Subcutaneous abdominal adipose tissue (tissue), 5 donors: Measurements from ENCODE around the gene HEATR5A.
"Not testable (repeated sequence)": the region's sequence is repeated elsewhere in the genome, so short reads cannot be mapped to it uniquely, and the experiment has no call there.

Experiments
- H3K27ac ChIP-seq: one replicate; pipeline ENCODE4 v1.7.0; 2013; ENCODE audit warnings: low read depth, mild to moderate bottlenecking, inconsistent platforms, low read length, moderate library complexity
- H3K27me3 ChIP-seq, 5 donors: one replicate each; pipeline ENCODE4 v1.7.0; 2013; ENCODE audit warnings: low read length in 5 of 5, inconsistent platforms in 1 of 5; ENCODE audit not compliant: control insufficient read depth in 5 of 5, insufficient read depth in 4 of 5
- H3K36me3 ChIP-seq, 5 donors: one replicate each; pipeline ENCODE4 v1.7.0; 2013; ENCODE audit warnings: low read length in 5 of 5; ENCODE audit not compliant: control insufficient read depth in 5 of 5, insufficient read depth in 5 of 5
- H3K4me1 ChIP-seq, 5 donors: one replicate each; pipeline ENCODE4 v1.7.0; 2013; ENCODE audit warnings: low read length in 5 of 5, mild to moderate bottlenecking in 3 of 5, moderate library complexity in 1 of 5; ENCODE audit not compliant: control insufficient read depth in 5 of 5, insufficient read depth in 5 of 5
- H3K4me3 ChIP-seq, 5 donors: one replicate each; pipeline ENCODE4 v1.7.0; 2013; ENCODE audit warnings: low read length in 5 of 5, low read depth in 1 of 5
- H3K9ac ChIP-seq, 5 donors: one replicate each; pipeline ENCODE4 v1.7.0; 2013; ENCODE audit warnings: low read length in 5 of 5, mild to moderate bottlenecking in 4 of 5, moderate library complexity in 3 of 5
- H3K9me3 ChIP-seq, 5 donors: one replicate each; pipeline ENCODE4 v1.7.0; 2013; ENCODE audit warnings: low read length in 5 of 5; ENCODE audit not compliant: control insufficient read depth in 5 of 5
- donor health status: healthy.
- donor health status: healthy.
- donor health status: healthy.
- donor health status: healthy.
- donor health status: healthy.

Gene HEATR5A

GRCh38 chr14:31312934-31313333, 107.4 kb downstream of the HEATR5A start:
- no peaks in the 10 kb centered on the region for H3K9me3 ChIP-seq
- H3K27ac ChIP-seq: no peak overlapping the region
- no peak overlapping the region for H3K9ac ChIP-seq
- peaks cover 26 to 72% (median 46%) of the 10 kb centered on the region in 5 donors for H3K36me3 ChIP-seq
- H3K27me3 ChIP-seq: no peaks in the 10 kb centered on the region
- no peak overlapping the region for H3K4me3 ChIP-seq
- no peaks in the 10 kb centered on the region for H3K4me1 ChIP-seq

- not testable (repeated sequence) for H3K27ac ChIP-seq, H3K4me1 ChIP-seq, H3K4me3 ChIP-seq, H3K9ac ChIP-seq, H3K9me3 ChIP-seq, H3K27me3 ChIP-seq
- H3K36me3 ChIP-seq: peaks cover 26 to 71% (median 46%) of the 10 kb centered on the region in 5 donors
These were observed 108.0 kb downstream of the HEATR5A start for GRCh38 chr14:31312370-31312769.

- no peaks in the 10 kb centered on the region for H3K27me3 ChIP-seq
- no peak overlapping the region for H3K9ac ChIP-seq
- no peaks in the 10 kb centered on the region for H3K4me1 ChIP-seq
- H3K4me3 ChIP-seq: no peak overlapping the region
- H3K9me3 ChIP-seq: no peaks in the 10 kb centered on the region
- H3K27ac ChIP-seq: no peak overlapping the region
- peaks cover 31 to 79% (median 55%) of the 10 kb centered on the region in 5 donors for H3K36me3 ChIP-seq
These were observed 112.7 kb downstream of the HEATR5A start for GRCh38 chr14:31307618-31308017.

GRCh38 chr14:31307198-31307597, 113.2 kb downstream of the HEATR5A start:
- no peaks in the 10 kb centered on the region for H3K9me3 ChIP-seq
- no peak overlapping the region for H3K27ac ChIP-seq
- H3K9ac ChIP-seq: no peak overlapping the region
- H3K27me3 ChIP-seq: no peaks in the 10 kb centered on the region
- H3K4me1 ChIP-seq: no peaks in the 10 kb centered on the region
- no peak overlapping the region for H3K4me3 ChIP-seq
- H3K36me3 ChIP-seq: peaks cover 31 to 77% (median 53%) of the 10 kb centered on the region in 5 donors

- H3K9ac ChIP-seq: no peak overlapping the region
- no peak overlapping the region for H3K4me3 ChIP-seq
- no peaks in the 10 kb centered on the region for H3K9me3 ChIP-seq
- H3K4me1 ChIP-seq: no peaks in the 10 kb centered on the region
- peaks cover 31 to 75% (median 64%) of the 10 kb centered on the region in 5 donors for H3K36me3 ChIP-seq
- H3K27me3 ChIP-seq: no peaks in the 10 kb centered on the region
- no peak overlapping the region for H3K27ac ChIP-seq
These were observed 116.7 kb downstream of the HEATR5A start for GRCh38 chr14:31303654-31304053.

- no peak overlapping the region for H3K4me3 ChIP-seq
- no peaks in the 10 kb centered on the region for H3K27me3 ChIP-seq
- no peaks in the 10 kb centered on the region for H3K4me1 ChIP-seq
- no peaks in the 10 kb centered on the region for H3K9me3 ChIP-seq
- no peak overlapping the region for H3K9ac ChIP-seq
- H3K36me3 ChIP-seq: peaks cover 22 to 63% (median 49%) of the 10 kb centered on the region in 5 donors
- no peak overlapping the region for H3K27ac ChIP-seq
These were observed 119.5 kb downstream of the HEATR5A start for GRCh38 chr14:31300883-31301282.

- no peak overlapping the region for H3K27ac ChIP-seq
- H3K9me3 ChIP-seq: no peaks in the 10 kb centered on the region
- H3K9ac ChIP-seq: no peak overlapping the region
- peaks cover 21 to 60% (median 45%) of the 10 kb centered on the region in 5 donors for H3K36me3 ChIP-seq
- H3K4me3 ChIP-seq: no peak overlapping the region
- H3K4me1 ChIP-seq: no peaks in the 10 kb centered on the region
- H3K27me3 ChIP-seq: no peaks in the 10 kb centered on the region
These were observed 120.1 kb downstream of the HEATR5A start for GRCh38 chr14:31300296-31300695.

GRCh38 chr14:31297701-31298344, 122.5 kb downstream of the HEATR5A start:
- no peak overlapping the region for H3K4me3 ChIP-seq
- no peak overlapping the region for H3K9ac ChIP-seq
- no peaks in the 10 kb centered on the region for H3K9me3 ChIP-seq
- no peak overlapping the region for H3K27ac ChIP-seq
- H3K4me1 ChIP-seq: no peaks in the 10 kb centered on the region
- peaks cover 20 to 49% (median 35%) of the 10 kb centered on the region in 5 donors for H3K36me3 ChIP-seq
- H3K27me3 ChIP-seq: no peaks in the 10 kb centered on the region

GRCh38 chr14:31297112-31297511, 123.2 kb downstream of the HEATR5A start:
- no peaks in the 10 kb centered on the region for H3K4me1 ChIP-seq
- no peak overlapping the region for H3K4me3 ChIP-seq
- H3K9ac ChIP-seq: no peak overlapping the region
- H3K27ac ChIP-seq: no peak overlapping the region
- H3K36me3 ChIP-seq: peaks cover 17 to 47% (median 31%) of the 10 kb centered on the region in 5 donors
- H3K9me3 ChIP-seq: no peaks in the 10 kb centered on the region
- H3K27me3 ChIP-seq: no peaks in the 10 kb centered on the region

- Histone ChIP-seq H3K9ac (no peak overlapping the region), H3K27ac (no peak overlapping the region)
These were observed 125.5 kb downstream of the HEATR5A start for GRCh38 chr14:31294746-31295405.

More at GRCh38 chr14:31294746-31295405, 125.5 kb downstream of the HEATR5A start:
- H3K4me1 ChIP-seq: no peaks in the 10 kb centered on the region
- no peak overlapping the region for H3K4me3 ChIP-seq
- H3K36me3 ChIP-seq: peaks cover 9 to 27% (median 20%) of the 10 kb centered on the region in 5 donors
- no peaks in the 10 kb centered on the region for H3K9me3 ChIP-seq
- no peaks in the 10 kb centered on the region for H3K27me3 ChIP-seq
